ENCODE measurements around the gene TSC2. TPM values are rescaled to one million over a fixed set of nuclear protein-coding genes. Genes with fewer than 3 reads are reported as not detected.

TSC2 gene
- total and polyA plus RNA-seq, 8 donors: 116 to 166 (median 128) TPM

DNA sequence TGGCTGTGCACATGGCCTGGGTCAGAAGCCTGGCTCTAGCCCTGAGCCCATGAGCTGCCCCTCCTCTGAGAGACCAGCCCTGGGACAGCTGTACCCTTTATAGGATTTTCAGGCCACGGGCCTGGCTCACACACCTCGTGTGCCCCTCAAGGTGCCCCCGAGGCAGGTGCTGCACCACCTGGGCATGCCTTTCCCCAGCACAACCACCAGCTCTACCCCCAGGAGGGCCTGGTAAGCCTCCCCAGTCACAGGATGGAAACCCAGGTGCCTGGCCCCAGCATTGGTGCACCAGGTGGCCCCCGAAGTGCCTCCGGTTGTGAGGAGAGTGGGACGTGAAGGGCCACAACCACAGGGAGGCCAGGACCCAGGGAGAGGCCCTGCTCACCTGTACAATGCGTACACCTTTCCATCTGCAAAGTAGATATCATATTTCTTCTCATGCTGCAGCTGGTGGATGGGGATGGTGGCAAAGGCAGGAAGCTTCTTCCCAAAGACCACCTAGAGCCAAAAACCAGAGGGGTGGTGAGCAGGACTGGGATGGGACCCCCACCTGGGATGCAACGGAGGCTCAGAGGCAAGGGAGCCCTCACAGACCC lies 44.5 kb upstream of the TSC2 start:
- Histone ChIP-seq H3K27me3 (no peaks in the 10 kb centered on the region), H3K27ac (no peak overlapping the region), H3K4me3 (no peak overlapping the region), H3K9me3 (no peaks in the 10 kb centered on the region), H3K4me1 (peaks cover 27 to 51% of the 10 kb centered on the region in 2 donors), H3K36me3 (peaks cover 0 to 52% of the 10 kb centered on the region in 2 donors)
- no peak for ATAC-seq
- TF ChIP-seq, protein P1, sequence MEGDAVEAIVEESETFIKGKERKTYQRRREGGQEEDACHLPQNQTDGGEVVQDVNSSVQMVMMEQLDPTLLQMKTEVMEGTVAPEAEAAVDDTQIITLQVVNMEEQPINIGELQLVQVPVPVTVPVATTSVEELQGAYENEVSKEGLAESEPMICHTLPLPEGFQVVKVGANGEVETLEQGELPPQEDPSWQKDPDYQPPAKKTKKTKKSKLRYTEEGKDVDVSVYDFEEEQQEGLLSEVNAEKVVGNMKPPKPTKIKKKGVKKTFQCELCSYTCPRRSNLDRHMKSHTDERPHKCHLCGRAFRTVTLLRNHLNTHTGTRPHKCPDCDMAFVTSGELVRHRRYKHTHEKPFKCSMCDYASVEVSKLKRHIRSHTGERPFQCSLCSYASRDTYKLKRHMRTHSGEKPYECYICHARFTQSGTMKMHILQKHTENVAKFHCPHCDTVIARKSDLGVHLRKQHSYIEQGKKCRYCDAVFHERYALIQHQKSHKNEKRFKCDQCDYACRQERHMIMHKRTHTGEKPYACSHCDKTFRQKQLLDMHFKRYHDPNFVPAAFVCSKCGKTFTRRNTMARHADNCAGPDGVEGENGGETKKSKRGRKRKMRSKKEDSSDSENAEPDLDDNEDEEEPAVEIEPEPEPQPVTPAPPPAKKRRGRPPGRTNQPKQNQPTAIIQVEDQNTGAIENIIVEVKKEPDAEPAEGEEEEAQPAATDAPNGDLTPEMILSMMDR (IDR thresholded peaks at IDR 0.05): no peak
- no peak for DNase-seq
- intact Hi-C loops (cut with DNase I): no loop called here

DNA sequence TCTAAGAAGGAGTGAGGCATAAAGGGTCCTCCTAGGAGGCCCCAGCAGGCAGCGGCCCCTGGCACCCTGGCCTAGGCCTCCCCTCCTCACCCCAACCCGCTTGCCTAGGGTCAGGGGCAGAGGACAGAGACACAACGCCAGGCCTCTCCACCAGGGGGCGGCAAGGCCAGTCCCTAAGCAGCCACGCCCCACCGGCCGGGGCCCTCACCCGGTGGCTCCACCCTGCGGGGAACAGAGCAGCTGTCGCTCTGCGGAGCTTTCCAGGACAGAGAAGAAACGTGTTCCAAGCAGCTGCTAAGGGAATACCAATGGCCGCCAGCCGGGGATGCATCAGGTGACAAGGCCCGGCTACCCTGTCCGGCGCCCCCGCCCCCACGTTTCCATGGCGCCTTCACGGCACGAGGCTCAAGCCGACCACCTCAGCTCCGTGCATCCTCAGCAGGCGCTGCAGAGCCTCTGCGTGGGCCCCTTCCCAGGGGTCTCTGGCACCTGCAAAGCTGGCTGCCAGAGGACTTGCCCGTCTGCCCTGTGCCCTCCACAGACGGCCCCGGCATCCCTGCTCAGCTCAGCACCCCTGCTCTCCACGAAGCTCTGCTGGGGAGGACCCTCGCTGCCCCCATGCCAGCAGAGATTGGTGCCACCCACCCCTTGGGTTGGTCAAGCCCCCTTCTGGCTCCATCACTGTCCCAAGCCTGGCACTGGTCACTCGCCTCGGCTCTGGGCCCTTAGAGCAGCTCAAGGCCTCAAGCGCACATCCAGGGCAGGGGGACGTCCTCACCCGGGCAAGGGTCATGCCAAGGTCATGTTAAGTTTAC lies 43.8 kb upstream of the TSC2 start:
- no peak overlapping the region for H3K4me3 ChIP-seq
- H3K4me1 ChIP-seq: peaks cover 32 to 58% of the 10 kb centered on the region in 2 donors
- DNase-seq (peak in 3 of 4 donors; percentile 87 to 97 (median 91)), ATAC-seq (peak; percentile 93)
- no peaks in the 10 kb centered on the region for H3K27me3 ChIP-seq
- H3K36me3 ChIP-seq: peaks cover 0 to 45% of the 10 kb centered on the region in 2 donors
- intact Hi-C loops (cut with DNase I): no loop called here
- TF ChIP-seq, protein P1 (IDR thresholded peaks at IDR 0.05): peak; percentile 85 to 93
- no peaks in the 10 kb centered on the region for H3K9me3 ChIP-seq
- H3K27ac ChIP-seq: no peak overlapping the region

DNA sequence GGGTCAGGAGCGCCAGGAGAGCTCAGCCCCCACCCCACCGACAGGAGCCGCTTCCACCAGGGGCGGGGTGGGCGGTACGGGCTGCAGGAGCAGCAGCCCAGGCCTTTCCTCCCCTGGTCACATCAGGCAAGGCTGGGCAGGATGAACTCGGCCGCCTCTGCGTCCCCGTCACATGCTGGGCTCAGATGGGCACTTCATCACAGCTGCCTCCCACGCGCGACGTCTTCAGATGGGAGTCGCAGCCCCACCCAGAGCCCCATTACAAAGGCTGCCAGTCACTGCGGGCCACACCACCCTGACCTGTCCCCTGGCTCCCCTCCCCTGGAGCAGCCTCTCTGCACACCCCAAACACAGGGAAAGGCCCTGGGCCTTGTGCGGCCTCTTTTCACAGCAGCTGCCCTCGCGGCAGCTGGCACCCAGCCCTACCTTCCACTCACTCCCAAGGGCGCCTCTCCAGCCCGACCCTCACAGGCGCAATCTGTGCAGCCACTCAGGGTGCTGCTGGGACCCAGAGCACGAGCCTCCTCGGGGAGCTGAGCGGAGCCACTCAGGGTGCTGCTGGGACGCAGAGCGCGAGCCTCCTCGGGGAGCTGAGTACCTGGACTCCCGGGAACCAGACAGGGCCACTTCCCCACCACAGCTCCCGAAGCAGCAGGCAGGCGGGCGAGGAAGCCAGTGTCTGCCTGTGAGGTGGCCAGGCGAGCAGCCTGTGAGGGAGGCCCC lies 42.8 kb upstream of the TSC2 start:
- Histone ChIP-seq H3K9me3 (no peaks in the 10 kb centered on the region), H3K36me3 (peaks cover 0 to 36% of the 10 kb centered on the region in 2 donors), H3K27me3 (no peaks in the 10 kb centered on the region), H3K4me3 (no peak overlapping the region), H3K4me1 (peaks cover 32 to 59% of the 10 kb centered on the region in 2 donors), H3K27ac (no peak overlapping the region)
- DNase-seq (no peak), ATAC-seq (no peak)
- intact Hi-C loops (cut with DNase I): no loop called here
- TF ChIP-seq, protein P1 (IDR thresholded peaks at IDR 0.05): no peak

DNA sequence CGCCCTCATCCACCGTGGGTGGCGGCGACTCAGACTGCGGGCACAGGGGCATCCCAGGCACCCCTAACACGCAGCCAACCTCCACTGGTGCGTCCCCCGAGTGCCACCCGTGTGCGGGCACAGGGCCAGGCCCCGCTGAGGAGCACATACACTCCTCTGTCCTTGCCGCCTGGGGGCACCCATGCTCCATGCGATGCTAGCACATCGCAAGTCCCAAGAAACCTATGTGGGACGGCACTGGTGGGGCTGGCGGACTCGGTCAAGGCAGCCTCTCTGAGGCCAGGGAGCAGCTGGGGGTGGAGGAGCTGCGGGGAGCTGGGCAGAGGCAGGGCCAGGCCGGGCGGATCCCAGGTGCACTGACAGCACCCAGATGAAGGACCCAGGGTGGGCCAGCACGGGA lies 42.1 kb upstream of the TSC2 start:
- Histone ChIP-seq H3K27ac (no peak overlapping the region), H3K9me3 (no peaks in the 10 kb centered on the region), H3K27me3 (no peaks in the 10 kb centered on the region), H3K4me1 (peaks cover 39 to 66% of the 10 kb centered on the region in 2 donors), H3K4me3 (no peak overlapping the region), H3K36me3 (peaks cover 0 to 29% of the 10 kb centered on the region in 2 donors)
- TF ChIP-seq, protein P1 (IDR thresholded peaks at IDR 0.05): no peak
- intact Hi-C loops (cut with DNase I): no loop called here
- ATAC-seq (no peak), DNase-seq (peak in 1 of 4 donors; percentile 73)

DNA sequence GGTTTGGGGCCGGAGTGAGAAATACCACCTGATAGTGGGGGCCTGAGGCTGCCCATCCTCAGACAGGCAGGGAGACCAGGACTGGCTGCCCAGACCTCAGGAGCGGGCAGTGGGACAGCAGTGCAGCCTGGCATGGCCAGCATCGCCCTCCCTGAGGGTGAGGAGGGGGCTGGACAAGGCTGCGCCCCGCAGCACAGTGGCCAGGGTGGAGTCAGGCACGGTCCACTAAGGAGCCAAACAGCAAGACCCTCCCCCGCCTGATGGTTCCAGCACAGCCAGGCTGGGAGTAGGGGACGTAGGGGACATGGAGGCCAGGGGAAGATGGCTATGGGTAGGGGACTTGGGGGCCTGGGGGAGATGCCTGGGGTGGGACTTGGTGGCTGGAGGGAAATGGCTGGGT lies 41.5 kb upstream of the TSC2 start:
- intact Hi-C loops (cut with DNase I): no loop called here
- no peak for ATAC-seq

More for the DNA sequence above, 41.5 kb upstream of the TSC2 start:
- no peak overlapping the region for H3K4me3 ChIP-seq
- H3K27me3 ChIP-seq: no peaks in the 10 kb centered on the region
- TF ChIP-seq, protein P1 (IDR thresholded peaks at IDR 0.05): no peak
- no peak for DNase-seq
- H3K9me3 ChIP-seq: no peaks in the 10 kb centered on the region
- H3K4me1 ChIP-seq: peaks cover 40 to 68% of the 10 kb centered on the region in 2 donors
- H3K27ac ChIP-seq: no peak overlapping the region
- H3K36me3 ChIP-seq: peaks cover 0 to 22% of the 10 kb centered on the region in 2 donors

Data from left lung (tissue), 10 donors.